SK-N-SH treated with all-trans-retinoic acid at 6 μM for 48 hours (cell line): ENCODE measurements around the gene ARHGAP26.

ENCODE experiments used
- ATAC-seq: fragments of 200-7000 bp; cut with Tn5 transposase; 3 replicates; pipeline ENCODE4 v1.9.1; 2020; ENCODE audit warnings: mild to moderate bottlenecking, moderate library complexity
- ARNTL ChIP-seq: fragments of 450-650 bp; formaldehyde crosslinking; IDR thresholded peaks from 2 replicates; pipeline ENCODE4 v1.5.0; 2020; ENCODE audit warnings: low read depth, mild to moderate bottlenecking, moderate library complexity, borderline replicate concordance
- BACH2 ChIP-seq: fragments of 250-450 bp; sonication (Bioruptor Pico); IDR thresholded peaks from 2 replicates; pipeline ENCODE4 v1.9.0; 2021; ENCODE audit warnings: mild to moderate bottlenecking, borderline replicate concordance
- ISL1 ChIP-seq: fragments of 250-450 bp; sonication (Bioruptor Pico); IDR thresholded peaks from 2 replicates; pipeline ENCODE4 v2.1.2; 2022; ENCODE audit warnings: mild to moderate bottlenecking, moderate library complexity
- OSR1 ChIP-seq: fragments of 250-450 bp; sonication (Bioruptor Pico); IDR thresholded peaks from 2 replicates; pipeline ENCODE4 v1.8.0; 2022; ENCODE audit warnings: moderate library complexity, mild to moderate bottlenecking, inconsistent platforms
- PPARA ChIP-seq: fragments of 250-450 bp; sonication (Bioruptor Pico); IDR thresholded peaks from 2 replicates; pipeline ENCODE4 v1.5.0; 2020; ENCODE audit warnings: mild to moderate bottlenecking, borderline replicate concordance
- RARB ChIP-seq: fragments of 250-450 bp; sonication (Bioruptor Pico); IDR thresholded peaks from 2 replicates; pipeline ENCODE4 v1.8.0; 2021; ENCODE audit warnings: mild to moderate bottlenecking, moderate library complexity
- SNAI2 ChIP-seq: fragments of 250-450 bp; sonication (Bioruptor Pico); IDR thresholded peaks from 2 replicates; pipeline ENCODE4 v1.5.0; 2020; ENCODE audit warnings: mild to moderate bottlenecking, moderate library complexity
- TCF4 ChIP-seq: fragments of 250-450 bp; sonication (Bioruptor Pico); IDR thresholded peaks from 2 replicates; pipeline ENCODE4 v1.8.0; 2021; ENCODE audit warnings: mild to moderate bottlenecking, moderate library complexity, borderline replicate concordance
- TOX ChIP-seq: fragments of 250-450 bp; sonication (Bioruptor Pico); IDR thresholded peaks from 2 replicates; pipeline ENCODE4 v1.8.0; 2021; ENCODE audit warnings: mild to moderate bottlenecking, moderate library complexity, borderline replicate concordance
- ZC3H10 ChIP-seq: fragments of 250-450 bp; sonication (Bioruptor Pico); IDR thresholded peaks from 2 replicates; pipeline ENCODE4 v1.5.1; 2021; ENCODE audit warnings: mild to moderate bottlenecking, moderate library complexity
- ZFP3 ChIP-seq: fragments of 250-450 bp; sonication (Bioruptor Pico); IDR thresholded peaks from 2 replicates; pipeline ENCODE4 v1.5.0; 2020; ENCODE audit warnings: mild to moderate bottlenecking, moderate library complexity
- ZNF565 ChIP-seq: fragments of 450-650 bp; formaldehyde crosslinking; conservative IDR thresholded peaks from 2 replicates; pipeline ENCODE4 v1.5.0; 2020; ENCODE audit warnings: low read depth, mild to moderate bottlenecking, moderate library complexity
- ZNF70 ChIP-seq: fragments of 450-650 bp; formaldehyde crosslinking; IDR thresholded peaks from 2 replicates; pipeline ENCODE4 v1.5.0; 2020; ENCODE audit warnings: mild to moderate bottlenecking, moderate library complexity
- ZNF8 ChIP-seq: fragments of 450-650 bp; formaldehyde crosslinking; IDR thresholded peaks from 2 replicates; pipeline ENCODE4 v1.5.0; 2020; ENCODE audit warnings: mild to moderate bottlenecking, moderate library complexity
- TF ChIP-seq, protein P1 (sequence below): fragments of 250-450 bp; sonication (Bioruptor Pico); IDR thresholded peaks from 2 replicates; pipeline ENCODE4 v1.5.1; 2020; ENCODE audit warnings: low read depth, mild to moderate bottlenecking, moderate library complexity
- TF ChIP-seq, protein P2 (sequence below): fragments of 250-450 bp; sonication (Bioruptor Pico); IDR thresholded peaks from 2 replicates; pipeline ENCODE4 v1.5.0; 2020; ENCODE audit warnings: mild to moderate bottlenecking, moderate library complexity
- TF ChIP-seq, protein P3 (sequence below): fragments of 250-450 bp; sonication (Bioruptor Pico); IDR thresholded peaks from 2 replicates; pipeline ENCODE4 v1.8.0; 2021; ENCODE audit warnings: low read depth, mild to moderate bottlenecking, moderate library complexity, borderline replicate concordance
- TF ChIP-seq, protein P4 (sequence below): fragments of 250-450 bp; sonication (Bioruptor Pico); IDR thresholded peaks from 2 replicates; pipeline ENCODE4 v1.8.0; 2020; ENCODE audit warnings: mild to moderate bottlenecking, moderate library complexity, borderline replicate concordance
- TF ChIP-seq, protein P5 (sequence below): fragments of 250-450 bp; sonication (Bioruptor Pico); IDR thresholded peaks from 2 replicates; pipeline ENCODE4 v1.5.1; 2021; ENCODE audit warnings: mild to moderate bottlenecking, moderate library complexity

ARHGAP26 gene

DNA sequence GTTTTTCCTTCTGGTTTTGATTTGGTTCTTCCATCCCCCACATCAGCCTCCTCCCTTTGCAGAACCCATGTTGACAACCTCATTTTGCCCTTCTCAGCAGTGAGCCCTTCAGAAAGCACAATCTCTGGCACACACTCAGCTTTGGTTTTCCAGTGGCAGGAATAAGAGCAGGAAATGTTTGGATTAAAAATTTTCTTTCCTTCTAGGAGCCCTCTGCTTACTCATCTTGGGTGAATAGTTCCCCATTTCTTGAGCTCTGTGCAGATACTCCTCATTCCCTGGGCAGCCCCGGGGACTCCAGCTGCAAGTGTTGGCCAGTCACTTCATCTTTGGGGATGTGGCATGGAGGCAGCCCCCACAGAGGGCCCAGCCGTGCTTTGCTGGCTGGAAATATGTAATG, 462.9 kb downstream of the ARHGAP26 start:
- TF ChIP-seq OSR1 (CRISPR knock-in tag) (no peak), ZFP3 (CRISPR knock-in tag) (no peak), ZNF8 (CRISPR knock-in tag) (no peak), RARB (no peak), ZNF70 (CRISPR knock-in tag) (no peak), ISL1 (CRISPR knock-in tag) (no peak), PPARA (CRISPR knock-in tag) (no peak), TOX (CRISPR knock-in tag) (no peak), TCF4 (CRISPR knock-in tag) (no peak), SNAI2 (CRISPR knock-in tag) (no peak), ZNF565 (CRISPR knock-in tag) (no peak), BACH2 (CRISPR knock-in tag) (no peak)
- TF ChIP-seq, protein P1, sequence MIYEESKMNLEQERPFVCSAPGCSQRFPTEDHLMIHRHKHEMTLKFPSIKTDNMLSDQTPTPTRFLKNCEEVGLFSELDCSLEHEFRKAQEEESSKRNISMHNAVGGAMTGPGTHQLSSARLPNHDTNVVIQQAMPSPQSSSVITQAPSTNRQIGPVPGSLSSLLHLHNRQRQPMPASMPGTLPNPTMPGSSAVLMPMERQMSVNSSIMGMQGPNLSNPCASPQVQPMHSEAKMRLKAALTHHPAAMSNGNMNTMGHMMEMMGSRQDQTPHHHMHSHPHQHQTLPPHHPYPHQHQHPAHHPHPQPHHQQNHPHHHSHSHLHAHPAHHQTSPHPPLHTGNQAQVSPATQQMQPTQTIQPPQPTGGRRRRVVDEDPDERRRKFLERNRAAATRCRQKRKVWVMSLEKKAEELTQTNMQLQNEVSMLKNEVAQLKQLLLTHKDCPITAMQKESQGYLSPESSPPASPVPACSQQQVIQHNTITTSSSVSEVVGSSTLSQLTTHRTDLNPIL (CRISPR knock-in tag) = no peak
- TF ChIP-seq, protein P2, sequence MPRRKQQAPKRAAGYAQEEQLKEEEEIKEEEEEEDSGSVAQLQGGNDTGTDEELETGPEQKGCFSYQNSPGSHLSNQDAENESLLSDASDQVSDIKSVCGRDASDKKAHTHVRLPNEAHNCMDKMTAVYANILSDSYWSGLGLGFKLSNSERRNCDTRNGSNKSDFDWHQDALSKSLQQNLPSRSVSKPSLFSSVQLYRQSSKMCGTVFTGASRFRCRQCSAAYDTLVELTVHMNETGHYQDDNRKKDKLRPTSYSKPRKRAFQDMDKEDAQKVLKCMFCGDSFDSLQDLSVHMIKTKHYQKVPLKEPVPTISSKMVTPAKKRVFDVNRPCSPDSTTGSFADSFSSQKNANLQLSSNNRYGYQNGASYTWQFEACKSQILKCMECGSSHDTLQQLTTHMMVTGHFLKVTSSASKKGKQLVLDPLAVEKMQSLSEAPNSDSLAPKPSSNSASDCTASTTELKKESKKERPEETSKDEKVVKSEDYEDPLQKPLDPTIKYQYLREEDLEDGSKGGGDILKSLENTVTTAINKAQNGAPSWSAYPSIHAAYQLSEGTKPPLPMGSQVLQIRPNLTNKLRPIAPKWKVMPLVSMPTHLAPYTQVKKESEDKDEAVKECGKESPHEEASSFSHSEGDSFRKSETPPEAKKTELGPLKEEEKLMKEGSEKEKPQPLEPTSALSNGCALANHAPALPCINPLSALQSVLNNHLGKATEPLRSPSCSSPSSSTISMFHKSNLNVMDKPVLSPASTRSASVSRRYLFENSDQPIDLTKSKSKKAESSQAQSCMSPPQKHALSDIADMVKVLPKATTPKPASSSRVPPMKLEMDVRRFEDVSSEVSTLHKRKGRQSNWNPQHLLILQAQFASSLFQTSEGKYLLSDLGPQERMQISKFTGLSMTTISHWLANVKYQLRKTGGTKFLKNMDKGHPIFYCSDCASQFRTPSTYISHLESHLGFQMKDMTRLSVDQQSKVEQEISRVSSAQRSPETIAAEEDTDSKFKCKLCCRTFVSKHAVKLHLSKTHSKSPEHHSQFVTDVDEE = no peak
- TF ChIP-seq, protein P3, sequence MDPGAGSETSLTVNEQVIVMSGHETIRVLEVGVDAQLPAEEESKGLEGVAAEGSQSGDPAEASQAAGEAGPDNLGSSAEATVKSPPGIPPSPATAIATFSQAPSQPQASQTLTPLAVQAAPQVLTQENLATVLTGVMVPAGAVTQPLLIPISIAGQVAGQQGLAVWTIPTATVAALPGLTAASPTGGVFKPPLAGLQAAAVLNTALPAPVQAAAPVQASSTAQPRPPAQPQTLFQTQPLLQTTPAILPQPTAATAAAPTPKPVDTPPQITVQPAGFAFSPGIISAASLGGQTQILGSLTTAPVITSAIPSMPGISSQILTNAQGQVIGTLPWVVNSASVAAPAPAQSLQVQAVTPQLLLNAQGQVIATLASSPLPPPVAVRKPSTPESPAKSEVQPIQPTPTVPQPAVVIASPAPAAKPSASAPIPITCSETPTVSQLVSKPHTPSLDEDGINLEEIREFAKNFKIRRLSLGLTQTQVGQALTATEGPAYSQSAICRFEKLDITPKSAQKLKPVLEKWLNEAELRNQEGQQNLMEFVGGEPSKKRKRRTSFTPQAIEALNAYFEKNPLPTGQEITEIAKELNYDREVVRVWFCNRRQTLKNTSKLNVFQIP = no peak
- TF ChIP-seq, protein P4, sequence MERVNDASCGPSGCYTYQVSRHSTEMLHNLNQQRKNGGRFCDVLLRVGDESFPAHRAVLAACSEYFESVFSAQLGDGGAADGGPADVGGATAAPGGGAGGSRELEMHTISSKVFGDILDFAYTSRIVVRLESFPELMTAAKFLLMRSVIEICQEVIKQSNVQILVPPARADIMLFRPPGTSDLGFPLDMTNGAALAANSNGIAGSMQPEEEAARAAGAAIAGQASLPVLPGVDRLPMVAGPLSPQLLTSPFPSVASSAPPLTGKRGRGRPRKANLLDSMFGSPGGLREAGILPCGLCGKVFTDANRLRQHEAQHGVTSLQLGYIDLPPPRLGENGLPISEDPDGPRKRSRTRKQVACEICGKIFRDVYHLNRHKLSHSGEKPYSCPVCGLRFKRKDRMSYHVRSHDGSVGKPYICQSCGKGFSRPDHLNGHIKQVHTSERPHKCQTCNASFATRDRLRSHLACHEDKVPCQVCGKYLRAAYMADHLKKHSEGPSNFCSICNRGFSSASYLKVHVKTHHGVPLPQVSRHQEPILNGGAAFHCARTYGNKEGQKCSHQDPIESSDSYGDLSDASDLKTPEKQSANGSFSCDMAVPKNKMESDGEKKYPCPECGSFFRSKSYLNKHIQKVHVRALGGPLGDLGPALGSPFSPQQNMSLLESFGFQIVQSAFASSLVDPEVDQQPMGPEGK (CRISPR knock-in tag) = no peak
- TF ChIP-seq, protein P5, sequence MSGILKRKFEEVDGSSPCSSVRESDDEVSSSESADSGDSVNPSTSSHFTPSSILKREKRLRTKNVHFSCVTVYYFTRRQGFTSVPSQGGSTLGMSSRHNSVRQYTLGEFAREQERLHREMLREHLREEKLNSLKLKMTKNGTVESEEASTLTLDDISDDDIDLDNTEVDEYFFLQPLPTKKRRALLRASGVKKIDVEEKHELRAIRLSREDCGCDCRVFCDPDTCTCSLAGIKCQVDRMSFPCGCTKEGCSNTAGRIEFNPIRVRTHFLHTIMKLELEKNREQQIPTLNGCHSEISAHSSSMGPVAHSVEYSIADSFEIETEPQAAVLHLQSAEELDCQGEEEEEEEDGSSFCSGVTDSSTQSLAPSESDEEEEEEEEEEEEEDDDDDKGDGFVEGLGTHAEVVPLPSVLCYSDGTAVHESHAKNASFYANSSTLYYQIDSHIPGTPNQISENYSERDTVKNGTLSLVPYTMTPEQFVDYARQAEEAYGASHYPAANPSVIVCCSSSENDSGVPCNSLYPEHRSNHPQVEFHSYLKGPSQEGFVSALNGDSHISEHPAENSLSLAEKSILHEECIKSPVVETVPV (CRISPR knock-in tag) = no peak
- TF ChIP-seq, all 23 proteins: peak for 0

DNA sequence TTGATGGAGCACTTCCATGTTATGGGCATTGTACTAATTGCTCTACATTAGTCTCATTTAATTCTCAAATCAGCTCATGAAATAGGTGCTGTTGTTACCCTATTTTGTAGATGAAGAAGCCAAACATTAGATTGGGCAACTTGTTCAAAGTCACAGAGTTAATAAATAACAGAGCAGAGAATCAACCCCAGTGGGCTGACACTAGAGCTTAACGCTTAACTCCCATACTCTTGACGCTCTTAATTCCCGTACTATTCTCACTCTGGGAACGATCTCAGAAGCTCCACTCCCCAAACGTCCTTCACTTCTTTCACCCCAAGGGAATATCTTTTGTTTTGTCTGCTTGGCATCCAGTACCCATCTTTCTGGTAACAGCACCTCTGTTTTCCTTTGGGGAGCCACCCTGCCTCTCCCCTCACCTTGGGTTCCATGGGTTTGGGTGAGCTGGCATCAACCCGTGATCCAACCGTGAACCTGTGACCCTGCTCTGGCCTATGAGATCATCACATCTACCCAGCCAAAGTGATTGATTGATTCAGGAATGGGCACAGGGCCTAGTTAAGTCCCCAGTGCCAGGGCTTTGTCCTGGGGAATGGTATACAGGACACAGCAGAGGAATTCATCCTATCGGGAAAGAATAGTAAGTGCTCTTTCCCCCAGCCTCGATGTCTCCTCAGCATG, 464.1 kb downstream of the ARHGAP26 start:
- TF ChIP-seq SNAI2 (CRISPR knock-in tag) (no peak), RARB (no peak), ZFP3 (CRISPR knock-in tag) (no peak), ISL1 (CRISPR knock-in tag) (no peak), ZC3H10 (CRISPR knock-in tag) (no peak), ARNTL (CRISPR knock-in tag) (no peak), TCF4 (CRISPR knock-in tag) (no peak), ZNF8 (CRISPR knock-in tag) (no peak), PPARA (CRISPR knock-in tag) (no peak), BACH2 (CRISPR knock-in tag) (no peak), ZNF565 (CRISPR knock-in tag) (no peak), OSR1 (CRISPR knock-in tag) (no peak)
- TF ChIP-seq, protein P4 (CRISPR knock-in tag) = no peak
- no peak for ATAC-seq

More for the DNA sequence above, 462.9 kb downstream of the ARHGAP26 start:
- no peak for ATAC-seq
